HG03342 (cell line): ENCODE results near the gene ZFAND2B.
"Not testable (repeated sequence)": the region's sequence is repeated elsewhere in the genome, so short reads cannot be mapped to it uniquely, and the experiment has no call there.

ENCODE experiments used
- ATAC-seq: cut with Tn5 transposase; IDR thresholded peaks from one replicate; pipeline ENCODE4 v1.9.1; 2021; ENCODE audit warnings: mild to moderate bottlenecking, moderate library complexity; ENCODE audit not compliant: unreplicated experiment

The ZFAND2B gene

GRCh38 chr2:219250049-219250781 lies 43.6 kb downstream of the ZFAND2B start:
- no peak for ATAC-seq

GRCh38 chr2:219251656-219252055 lies 45.1 kb downstream of the ZFAND2B start:
- ATAC-seq, result no peak

GRCh38 chr2:219252084-219252483 lies 45.5 kb downstream of the ZFAND2B start:
- ATAC-seq, result no peak

GRCh38 chr2:219252570-219252899 lies 46.0 kb downstream of the ZFAND2B start:
- ATAC-seq, result no peak

- ATAC-seq, result peak; percentile 5
Measured at GRCh38 chr2:219252900-219253752, 46.5 kb downstream of the ZFAND2B start, which contains the start of gene TUBA4B. Gene TUBA4B (plus strand): TSS chr2:219253243. CDS start chr2:219253408, 165 bp downstream.

- peak; percentile 46 for ATAC-seq
Measured at GRCh38 chr2:219253753-219254589, 47.4 kb downstream of the ZFAND2B start, which contains the start of gene TUBA4A. Gene TUBA4A (minus strand): TSS chr2:219253918. CDS start chr2:219253858, 60 bp downstream.

GRCh38 chr2:219254590-219255201 lies 48.1 kb downstream of the ZFAND2B start:
- peak; percentile 37 for ATAC-seq

- ATAC-seq, result not testable (repeated sequence)
Measured at GRCh38 chr2:219258942-219259341, 52.4 kb downstream of the ZFAND2B start.
